ENCODE measurements around the gene SMAD2.
"Not testable (repeated sequence)": the region's sequence is repeated elsewhere in the genome, so short reads cannot be mapped to it uniquely, and the experiment has no call there.

SMAD2 gene

DNA sequence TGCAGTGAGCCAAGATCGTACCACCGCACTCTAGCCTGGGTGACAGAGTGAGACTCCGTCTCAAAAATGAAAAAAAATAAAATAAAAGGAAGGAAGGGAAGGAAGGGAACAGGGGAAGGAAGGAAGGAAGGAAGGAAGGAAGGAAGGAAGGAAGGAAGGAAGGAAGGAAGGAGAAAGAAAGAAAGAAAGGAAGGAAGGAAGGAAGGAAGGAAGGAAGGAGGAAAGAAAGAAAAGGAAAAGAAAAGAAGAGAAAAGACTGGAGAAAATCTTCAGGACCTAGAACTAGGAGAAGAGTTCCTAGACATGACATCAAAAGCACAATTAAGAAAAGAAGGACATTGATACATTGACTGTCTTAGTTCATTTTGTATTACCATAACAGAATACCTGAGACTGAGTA lies 163.3 kb downstream of the SMAD2 start:
- H3K27ac Mint-ChIP-seq; DNase-seq; H3K4me1 Mint-ChIP-seq (ENCODE audit: low read depth); H3K4me3 Mint-ChIP-seq; H3K36me3 Mint-ChIP-seq (ENCODE audit: low read depth); H3K9me3 Mint-ChIP-seq: not testable (repeated sequence)
- H3K27me3 Mint-ChIP-seq = peaks cover 12% of the 10 kb centered on the region

All from activated T-cell treated with anti-CD3 and anti-CD28 coated beads, Interleukin-2, amount 50 U/mL, for 24 hours (primary cell).